ENCODE data around the gene RANGRF. TPM values are rescaled to one million over a fixed set of nuclear protein-coding genes. Genes with fewer than 3 reads are reported as not detected.

RANGRF gene
- total and polyA plus RNA-seq, 9 donors: 12.9 to 28.3 (median 22.9) TPM

DNA sequence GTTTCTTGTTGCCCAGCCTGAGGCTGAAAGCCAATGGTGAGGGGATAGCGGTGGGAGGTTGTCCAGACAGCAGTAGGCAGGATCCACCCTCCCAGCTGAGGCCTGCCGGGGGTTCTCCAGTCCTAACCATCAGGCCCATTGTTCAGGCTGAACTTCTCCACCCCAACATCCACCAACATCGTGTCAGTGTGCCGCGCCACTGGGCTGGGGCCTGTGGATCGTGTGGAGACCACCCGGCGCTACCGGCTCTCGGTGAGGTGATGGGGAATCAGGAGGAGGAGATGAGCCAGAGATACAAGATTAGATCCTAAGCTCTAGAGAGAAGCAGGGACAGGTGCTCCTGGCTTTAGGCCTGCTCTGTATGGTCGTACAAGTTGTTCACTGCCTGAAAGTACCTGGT is 33.6 kb upstream of the RANGRF start:
- WGBS (ENCODE audit: insufficient coverage): 96% methylated on average over 9 of the region's 11 CpGs
- H3K9me3 ChIP-seq (replicated peaks; ENCODE audit: control insufficient read depth, low read depth, low read length): no peaks in the 10 kb centered on the region
- H3K4me1 ChIP-seq (ENCODE audit: control insufficient read depth, insufficient read depth, low read length): peaks cover 2% of the 10 kb centered on the region
- peaks cover 50% of the 10 kb centered on the region for H3K36me3 ChIP-seq (ENCODE audit: control insufficient read depth, insufficient read depth, low read length)
- no peak overlapping the region for H3K27ac ChIP-seq (ENCODE audit: low read length)
- no peaks in the 10 kb centered on the region for H3K27me3 ChIP-seq (ENCODE audit: control insufficient read depth, insufficient read depth, low read length)
- DNase-seq: no peak
- H3K4me3 ChIP-seq (ENCODE audit: low read length): no peak overlapping the region

DNA sequence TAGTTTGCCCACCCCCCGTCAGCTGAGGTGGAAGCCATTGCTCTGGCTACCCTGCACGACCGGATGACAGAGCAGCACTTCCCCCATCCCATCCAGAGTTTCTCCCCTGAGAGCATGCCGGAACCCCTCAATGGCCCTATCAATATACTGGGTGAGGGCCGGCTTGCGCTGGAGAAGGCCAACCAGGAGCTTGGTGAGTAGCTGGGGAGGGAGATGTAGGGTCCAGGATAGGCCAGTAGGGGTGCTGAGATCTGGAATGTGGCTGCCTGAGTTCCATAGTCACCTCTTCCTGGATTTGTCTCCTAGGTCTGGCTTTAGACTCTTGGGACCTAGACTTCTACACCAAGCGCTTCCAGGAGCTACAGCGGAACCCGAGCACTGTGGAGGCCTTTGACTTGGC is 33.0 kb upstream of the RANGRF start:
- Histone ChIP-seq H3K27me3 (ENCODE audit: control insufficient read depth, insufficient read depth, low read length) (no peaks in the 10 kb centered on the region), H3K4me3 (ENCODE audit: low read length) (no peak overlapping the region), H3K36me3 (ENCODE audit: control insufficient read depth, insufficient read depth, low read length) (peaks cover 54% of the 10 kb centered on the region), H3K27ac (ENCODE audit: low read length) (no peak overlapping the region), H3K9me3 (replicated peaks; ENCODE audit: control insufficient read depth, low read depth, low read length) (no peaks in the 10 kb centered on the region), H3K4me1 (ENCODE audit: control insufficient read depth, insufficient read depth, low read length) (no peaks in the 10 kb centered on the region)
- 80% methylated on average over 2 of the region's 9 CpGs for WGBS (ENCODE audit: insufficient coverage)
- DNase-seq: no peak

DNA sequence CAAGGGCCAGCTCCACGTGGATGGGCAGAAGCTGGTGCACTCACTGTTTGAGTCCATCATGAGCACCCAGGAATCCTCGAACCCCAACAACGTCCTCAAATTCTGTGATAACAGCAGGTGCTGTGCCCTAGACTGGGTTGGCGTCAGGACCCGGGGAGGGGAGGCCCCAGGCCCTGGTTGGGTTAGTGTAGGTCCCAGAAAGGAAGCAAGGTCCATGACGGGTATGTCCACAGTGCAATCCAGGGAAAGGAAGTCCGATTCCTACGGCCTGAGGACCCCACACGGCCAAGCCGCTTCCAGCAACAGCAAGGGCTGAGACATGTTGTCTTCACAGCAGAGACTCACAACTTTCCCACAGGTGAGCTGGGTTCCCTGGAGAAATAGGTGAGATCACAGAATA is 32.2 kb upstream of the RANGRF start:
- Histone ChIP-seq H3K4me1 (ENCODE audit: control insufficient read depth, insufficient read depth, low read length) (no peaks in the 10 kb centered on the region), H3K9me3 (replicated peaks; ENCODE audit: control insufficient read depth, low read depth, low read length) (no peaks in the 10 kb centered on the region)
- WGBS (ENCODE audit: insufficient coverage): 92% methylated on average over 6 of the region's 10 CpGs

DNA sequence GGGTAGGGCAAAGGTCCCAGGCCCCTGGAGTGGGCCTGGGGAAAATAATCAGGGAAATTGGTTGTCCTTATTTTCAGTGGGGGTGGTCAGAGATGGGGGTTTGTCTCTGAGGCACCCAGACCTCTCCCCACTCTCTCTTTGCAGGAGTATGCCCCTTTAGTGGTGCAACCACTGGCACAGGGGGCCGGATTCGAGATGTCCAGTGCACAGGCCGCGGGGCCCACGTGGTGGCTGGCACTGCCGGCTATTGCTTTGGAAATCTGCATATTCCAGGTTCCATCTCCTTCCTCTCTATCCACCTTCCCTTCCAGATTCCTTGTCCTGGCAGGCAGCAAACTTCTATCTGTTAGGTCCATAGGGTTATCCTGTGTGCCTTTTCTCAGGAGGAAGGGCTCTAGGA is 31.8 kb upstream of the RANGRF start:
- Histone ChIP-seq H3K4me3 (ENCODE audit: low read length) (no peak overlapping the region), H3K27ac (ENCODE audit: low read length) (no peak overlapping the region), H3K4me1 (ENCODE audit: control insufficient read depth, insufficient read depth, low read length) (no peaks in the 10 kb centered on the region), H3K9me3 (replicated peaks; ENCODE audit: control insufficient read depth, low read depth, low read length) (no peaks in the 10 kb centered on the region), H3K27me3 (ENCODE audit: control insufficient read depth, insufficient read depth, low read length) (no peaks in the 10 kb centered on the region), H3K36me3 (ENCODE audit: control insufficient read depth, insufficient read depth, low read length) (peaks cover 62% of the 10 kb centered on the region)
- DNase-seq: no peak
- 89% methylated on average over 5 of the region's 6 CpGs for WGBS (ENCODE audit: insufficient coverage)

More for the DNA sequence above, 32.2 kb upstream of the RANGRF start:
- Histone ChIP-seq H3K4me3 (ENCODE audit: low read length) (no peak overlapping the region), H3K27ac (ENCODE audit: low read length) (no peak overlapping the region), H3K36me3 (ENCODE audit: control insufficient read depth, insufficient read depth, low read length) (peaks cover 58% of the 10 kb centered on the region), H3K27me3 (ENCODE audit: control insufficient read depth, insufficient read depth, low read length) (no peaks in the 10 kb centered on the region)
- DNase-seq: no peak

DNA sequence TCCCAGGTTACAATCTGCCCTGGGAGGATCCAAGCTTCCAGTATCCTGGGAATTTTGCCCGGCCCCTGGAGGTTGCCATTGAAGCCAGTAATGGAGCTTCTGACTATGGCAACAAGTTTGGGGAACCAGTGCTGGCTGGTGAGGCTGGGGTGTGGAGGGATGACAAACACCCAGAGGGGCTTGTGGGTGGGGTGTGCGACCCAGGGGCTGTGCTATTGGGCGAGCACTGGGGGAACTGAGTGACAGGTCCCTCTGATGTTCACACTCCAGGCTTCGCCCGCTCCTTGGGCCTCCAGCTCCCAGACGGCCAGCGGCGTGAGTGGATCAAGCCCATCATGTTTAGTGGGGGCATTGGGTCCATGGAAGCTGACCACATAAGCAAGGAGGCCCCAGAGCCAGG is 30.7 kb upstream of the RANGRF start:
- Histone ChIP-seq H3K27ac (ENCODE audit: low read length) (no peak overlapping the region), H3K27me3 (ENCODE audit: control insufficient read depth, insufficient read depth, low read length) (no peaks in the 10 kb centered on the region), H3K4me3 (ENCODE audit: low read length) (no peak overlapping the region), H3K9me3 (replicated peaks; ENCODE audit: control insufficient read depth, low read depth, low read length) (no peaks in the 10 kb centered on the region), H3K4me1 (ENCODE audit: control insufficient read depth, insufficient read depth, low read length) (no peaks in the 10 kb centered on the region), H3K36me3 (ENCODE audit: control insufficient read depth, insufficient read depth, low read length) (peaks cover 69% of the 10 kb centered on the region)
- no peak for DNase-seq
- WGBS (ENCODE audit: insufficient coverage): 93% methylated on average over 5 of the region's 8 CpGs

DNA sequence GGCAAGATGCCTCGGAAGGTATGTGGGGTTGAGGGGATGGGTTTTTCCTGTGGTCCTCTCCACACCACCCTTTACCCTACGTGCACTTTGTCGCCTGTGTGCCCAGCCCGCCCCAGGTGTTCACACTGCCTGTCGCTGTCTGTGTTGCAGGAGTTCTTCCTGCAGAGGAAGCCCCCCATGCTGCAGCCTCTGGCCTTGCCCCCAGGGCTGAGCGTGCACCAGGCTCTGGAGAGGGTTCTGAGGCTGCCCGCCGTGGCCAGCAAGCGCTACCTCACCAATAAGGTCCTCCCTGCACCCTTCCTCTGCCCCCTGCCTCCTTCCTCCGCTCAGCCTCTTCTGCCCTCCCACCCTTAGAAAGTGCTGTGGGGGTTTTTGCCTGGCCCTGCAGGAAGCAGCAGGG is 24.1 kb upstream of the RANGRF start:
- H3K9me3 ChIP-seq (replicated peaks; ENCODE audit: control insufficient read depth, low read depth, low read length): no peaks in the 10 kb centered on the region
- WGBS (ENCODE audit: insufficient coverage): 97% methylated on average over 4 of the region's 10 CpGs
- H3K4me1 ChIP-seq (ENCODE audit: control insufficient read depth, insufficient read depth, low read length): no peaks in the 10 kb centered on the region
- H3K4me3 ChIP-seq (ENCODE audit: low read length): no peak overlapping the region
- peaks cover 78% of the 10 kb centered on the region for H3K36me3 ChIP-seq (ENCODE audit: control insufficient read depth, insufficient read depth, low read length)
- H3K27me3 ChIP-seq (ENCODE audit: control insufficient read depth, insufficient read depth, low read length): no peaks in the 10 kb centered on the region
- DNase-seq: no peak
- H3K27ac ChIP-seq (ENCODE audit: low read length): no peak overlapping the region

DNA sequence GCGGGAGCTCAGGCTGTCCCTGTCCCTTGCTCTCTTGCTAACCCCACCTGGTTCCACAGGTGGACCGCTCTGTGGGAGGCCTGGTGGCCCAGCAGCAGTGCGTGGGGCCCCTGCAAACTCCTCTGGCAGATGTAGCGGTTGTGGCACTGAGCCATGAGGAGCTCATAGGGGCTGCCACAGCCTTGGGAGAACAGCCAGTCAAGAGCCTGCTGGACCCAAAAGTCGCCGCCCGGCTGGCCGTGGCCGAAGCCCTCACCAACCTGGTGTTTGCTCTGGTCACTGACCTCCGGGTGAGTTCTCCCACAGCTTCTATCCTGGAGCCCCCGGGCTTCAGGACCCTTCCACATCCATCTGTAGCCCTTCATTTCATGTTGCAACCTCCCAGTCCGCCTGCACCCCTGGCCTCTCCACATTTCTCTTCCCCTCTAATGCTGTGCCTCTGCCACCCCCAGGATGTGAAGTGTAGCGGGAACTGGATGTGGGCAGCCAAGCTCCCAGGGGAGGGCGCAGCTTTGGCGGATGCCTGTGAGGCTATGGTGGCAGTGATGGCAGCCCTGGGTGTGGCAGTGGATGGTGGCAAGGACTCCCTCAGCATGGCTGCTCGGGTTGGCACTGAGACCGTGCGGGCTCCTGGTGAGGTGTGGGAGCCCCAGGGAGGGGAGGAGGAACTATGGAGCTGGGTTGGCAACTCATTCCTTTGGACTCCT is 23.5 kb upstream of the RANGRF start:
- H3K4me1 ChIP-seq (ENCODE audit: control insufficient read depth, insufficient read depth, low read length): no peaks in the 10 kb centered on the region
- no peak overlapping the region for H3K4me3 ChIP-seq (ENCODE audit: low read length)
- H3K9me3 ChIP-seq (replicated peaks; ENCODE audit: control insufficient read depth, low read depth, low read length): no peaks in the 10 kb centered on the region
- WGBS (ENCODE audit: insufficient coverage): 91% methylated on average over 14 of the region's 18 CpGs
- peaks cover 77% of the 10 kb centered on the region for H3K36me3 ChIP-seq (ENCODE audit: control insufficient read depth, insufficient read depth, low read length)
- H3K27me3 ChIP-seq (ENCODE audit: control insufficient read depth, insufficient read depth, low read length): no peaks in the 10 kb centered on the region
- DNase-seq: no peak
- no peak overlapping the region for H3K27ac ChIP-seq (ENCODE audit: low read length)

DNA sequence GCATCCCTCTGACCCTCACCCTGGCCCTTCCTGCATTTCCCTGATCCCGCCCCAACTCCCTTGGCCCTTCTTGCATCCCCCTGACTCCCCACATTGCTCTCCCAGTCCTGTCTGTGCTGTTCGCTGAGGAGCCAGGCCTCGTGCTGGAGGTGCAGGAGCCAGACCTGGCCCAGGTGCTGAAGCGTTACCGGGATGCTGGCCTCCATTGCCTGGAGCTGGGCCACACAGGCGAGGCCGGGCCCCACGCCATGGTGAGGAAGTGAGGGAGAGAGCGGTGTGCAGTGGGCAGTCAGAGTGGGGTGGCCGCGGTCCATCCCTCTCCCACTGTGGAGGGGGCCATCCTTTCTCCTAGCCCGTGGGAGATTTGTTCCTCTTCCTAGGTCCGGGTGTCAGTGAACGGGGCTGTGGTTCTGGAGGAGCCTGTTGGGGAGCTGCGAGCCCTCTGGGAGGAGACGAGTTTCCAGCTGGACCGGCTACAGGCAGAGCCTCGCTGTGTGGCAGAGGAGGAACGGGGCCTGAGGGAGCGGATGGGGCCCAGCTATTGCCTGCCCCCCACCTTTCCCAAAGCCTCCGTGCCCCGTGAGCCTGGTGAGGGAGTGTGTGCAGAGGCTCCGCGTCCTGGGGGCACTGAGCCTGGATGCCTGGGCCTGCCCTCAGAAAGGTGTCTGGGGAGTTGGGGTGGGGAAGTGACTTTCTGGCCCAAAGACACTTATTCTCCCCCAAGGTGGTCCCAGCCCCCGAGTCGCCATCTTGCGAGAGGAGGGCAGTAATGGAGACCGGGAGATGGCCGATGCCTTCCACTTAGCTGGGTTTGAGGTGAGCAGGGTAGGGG is 21.6 kb upstream of the RANGRF start:
- WGBS (ENCODE audit: insufficient coverage): 94% methylated on average over 12 of the region's 29 CpGs
- H3K36me3 ChIP-seq (ENCODE audit: control insufficient read depth, insufficient read depth, low read length): peaks cover 75% of the 10 kb centered on the region
- H3K4me1 ChIP-seq (ENCODE audit: control insufficient read depth, insufficient read depth, low read length): no peaks in the 10 kb centered on the region
- no peak for DNase-seq
- H3K27me3 ChIP-seq (ENCODE audit: control insufficient read depth, insufficient read depth, low read length): no peaks in the 10 kb centered on the region
- H3K9me3 ChIP-seq (replicated peaks; ENCODE audit: control insufficient read depth, low read depth, low read length): no peaks in the 10 kb centered on the region
- no peak overlapping the region for H3K27ac ChIP-seq (ENCODE audit: low read length)
- no peak overlapping the region for H3K4me3 ChIP-seq (ENCODE audit: low read length)

DNA sequence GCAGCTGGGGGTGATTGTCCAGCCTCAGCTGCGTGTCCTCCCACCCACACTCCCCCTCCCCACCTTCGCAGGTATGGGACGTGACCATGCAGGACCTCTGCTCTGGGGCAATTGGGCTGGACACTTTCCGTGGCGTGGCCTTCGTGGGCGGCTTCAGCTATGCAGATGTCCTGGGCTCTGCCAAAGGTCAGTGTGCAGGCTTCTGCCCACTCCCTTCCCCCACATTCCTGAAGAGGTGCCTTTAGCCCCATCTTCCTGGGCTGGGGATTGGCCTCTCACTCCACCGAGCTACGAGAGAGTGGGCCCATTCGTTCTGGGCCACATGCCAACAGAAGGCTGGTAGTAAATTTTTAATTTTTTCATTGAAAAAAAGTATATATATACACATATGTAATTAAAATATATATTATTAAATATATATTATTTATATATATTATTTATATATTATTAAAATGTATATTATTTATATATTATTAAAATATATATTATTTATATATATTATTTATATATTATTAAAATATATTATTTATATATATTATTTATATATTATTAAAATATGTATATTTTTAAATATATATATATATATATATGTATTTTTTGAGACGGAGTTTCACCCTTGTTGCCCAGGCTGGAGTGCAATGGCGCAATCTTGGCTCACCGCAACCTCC is 20.9 kb upstream of the RANGRF start:
- H3K4me1 ChIP-seq (ENCODE audit: control insufficient read depth, insufficient read depth, low read length): no peaks in the 10 kb centered on the region
- peaks cover 72% of the 10 kb centered on the region for H3K36me3 ChIP-seq (ENCODE audit: control insufficient read depth, insufficient read depth, low read length)
- H3K4me3 ChIP-seq (ENCODE audit: low read length): no peak overlapping the region
- no peaks in the 10 kb centered on the region for H3K9me3 ChIP-seq (replicated peaks; ENCODE audit: control insufficient read depth, low read depth, low read length)
- WGBS (ENCODE audit: insufficient coverage): 90% methylated on average over 3 of the region's 13 CpGs
- no peak for DNase-seq
- no peaks in the 10 kb centered on the region for H3K27me3 ChIP-seq (ENCODE audit: control insufficient read depth, insufficient read depth, low read length)
- no peak overlapping the region for H3K27ac ChIP-seq (ENCODE audit: low read length)
